Keratinocyte (primary cell): ENCODE data around the gene BANF2. TPM values are rescaled to one million over a fixed set of nuclear protein-coding genes. Genes with fewer than 3 reads are reported as not detected.

Experiments
- DNase-seq: peaks from one replicate; pipeline ENCODE4 v3.0.0-alpha.2; 2011; ENCODE audit warnings: low read depth, missing footprints, low spot score
- FAIRE-seq: peaks from 2 replicates; lab custom pipeline; 2011; peaks lifted over from hg19 to GRCh38; lab: Jason Lieb, UNC
- H2AFZ ChIP-seq: 2 replicates; pipeline ENCODE4 v1.6.0; 2012; ENCODE audit warnings: low read length, control low read depth, inconsistent platforms; ENCODE audit not compliant: control insufficient read depth
- H3K27ac ChIP-seq: 2 replicates; pipeline ENCODE4 v1.5.1; 2011; ENCODE audit warnings: low read length; ENCODE audit not compliant: control insufficient read depth, insufficient read depth
- H3K27me3 ChIP-seq: 3 replicates; pipeline ENCODE4 v1.6.0; 2011; ENCODE audit warnings: low read length; ENCODE audit not compliant: control insufficient read depth, insufficient read depth; ENCODE audit errors: extremely low read depth
- H3K36me3 ChIP-seq, 2 experiments: 2 replicates in 1 of 2; 3 replicates in 1 of 2; pipeline ENCODE4 v1.5.1; 2011; ENCODE audit warnings: low read length in 2 of 2, mild to moderate bottlenecking in 1 of 2; ENCODE audit not compliant: control insufficient read depth in 2 of 2, insufficient read depth in 2 of 2; ENCODE audit errors: extremely low read depth in 1 of 2
- H3K4me1 ChIP-seq: 3 replicates; pipeline ENCODE4 v1.5.1; 2011; ENCODE audit warnings: low read length; ENCODE audit not compliant: control insufficient read depth, insufficient read depth; ENCODE audit errors: extremely low read depth
- H3K4me2 ChIP-seq: 3 replicates; pipeline ENCODE4 v1.6.0; 2011; ENCODE audit warnings: low read depth, low read length; ENCODE audit not compliant: control insufficient read depth, insufficient read depth; ENCODE audit errors: extremely low read depth
- H3K4me3 ChIP-seq, 3 experiments: fragments of 200-600 bp in 1 of 3; sonication (generic) in 1 of 3; 2 replicates in 2 of 3; 3 replicates in 1 of 3; pipeline ENCODE4 v1.5.1; 2011 to 2016; ENCODE audit warnings: low read length in 3 of 3, mild to moderate bottlenecking in 3 of 3, control low read depth in 2 of 3, inconsistent platforms in 1 of 3, low read depth in 1 of 3, mixed read lengths in 1 of 3, mixed run types in 1 of 3, moderate library complexity in 1 of 3; ENCODE audit not compliant: control insufficient read depth in 2 of 3, insufficient read depth in 2 of 3; ENCODE audit errors: extremely low read depth in 1 of 3
- H3K79me2 ChIP-seq: 2 replicates; pipeline ENCODE4 v1.6.0; 2012; ENCODE audit warnings: low read length; ENCODE audit not compliant: control insufficient read depth, insufficient read depth
- H3K9ac ChIP-seq: 3 replicates; pipeline ENCODE4 v1.6.0; 2011; ENCODE audit warnings: low read length; ENCODE audit not compliant: control insufficient read depth, insufficient read depth; ENCODE audit errors: extremely low read depth
- H3K9me1 ChIP-seq: 3 replicates; pipeline ENCODE4 v1.6.0; 2011; ENCODE audit warnings: low read length; ENCODE audit not compliant: control insufficient read depth, insufficient read depth; ENCODE audit errors: extremely low read depth
- H3K9me3 ChIP-seq: 2 replicates; pipeline ENCODE4 v1.5.1; 2012; ENCODE audit warnings: low read depth, low read length; ENCODE audit not compliant: control insufficient read depth
- H4K20me1 ChIP-seq: 3 replicates; pipeline ENCODE4 v1.6.0; 2011; ENCODE audit warnings: low read length; ENCODE audit not compliant: control insufficient read depth, insufficient read depth; ENCODE audit errors: extremely low read depth
- EZH2 ChIP-seq: IDR thresholded peaks from one replicate; pipeline ENCODE4 v1.6.1; 2012; ENCODE audit warnings: inconsistent platforms, mild to moderate bottlenecking, low read length, moderate library complexity
- dilution Hi-C: fragments of 300-500 bp; cut with MboI; formaldehyde crosslinking; loops from one replicate; pipeline ENCODE4 v1.7.0; 2020; ENCODE audit warnings: low sequenced_read_pairs; ENCODE audit not compliant: extremely low pct_ligation_motif_present
- polyA plus RNA-seq, 5 experiments: library from polyadenylated mRNA; depleted of rRNA in 3 of 5; stranded (reverse) in 3 of 5; stranded (forward) in 1 of 5; unstranded in 1 of 5; fragments of >200 nt; gene quantifications; 1 replicate in 1 of 5; 2 replicates in 3 of 5; 3 replicates in 1 of 5; pipeline versions ENCODE4 v1.2.1 to v1.2.3, GENCODE V29; 2011 to 2012; ENCODE audit warnings: missing spikeins in 2 of 5, low read depth in 1 of 5, low replicate concordance in 1 of 5
- TF ChIP-seq, protein P1 (sequence below), 3 experiments: IDR thresholded peaks in 1 of 3; conservative IDR thresholded peaks in 1 of 3; optimal IDR thresholded peaks in 1 of 3; 2 replicates in 2 of 3; 3 replicates in 1 of 3; pipeline versions ENCODE3 to v1.5.1; 2011; ENCODE audit warnings: low read length in 3 of 3, mild to moderate bottlenecking in 3 of 3, moderate library complexity in 2 of 3, control low read depth in 1 of 3, inconsistent platforms in 1 of 3; ENCODE audit not compliant: insufficient read depth in 2 of 3; ENCODE audit errors: extremely low read depth in 1 of 3

Gene BANF2
- polyA plus RNA-seq, 1 donor (not counting 4 experiments of a cell fraction or from before 2014, with no cell fraction given), result not detected

- no peak for DNase-seq
- peaks cover 2% of the 10 kb centered on the region for H3K9me1 ChIP-seq
- TF ChIP-seq, protein P1, sequence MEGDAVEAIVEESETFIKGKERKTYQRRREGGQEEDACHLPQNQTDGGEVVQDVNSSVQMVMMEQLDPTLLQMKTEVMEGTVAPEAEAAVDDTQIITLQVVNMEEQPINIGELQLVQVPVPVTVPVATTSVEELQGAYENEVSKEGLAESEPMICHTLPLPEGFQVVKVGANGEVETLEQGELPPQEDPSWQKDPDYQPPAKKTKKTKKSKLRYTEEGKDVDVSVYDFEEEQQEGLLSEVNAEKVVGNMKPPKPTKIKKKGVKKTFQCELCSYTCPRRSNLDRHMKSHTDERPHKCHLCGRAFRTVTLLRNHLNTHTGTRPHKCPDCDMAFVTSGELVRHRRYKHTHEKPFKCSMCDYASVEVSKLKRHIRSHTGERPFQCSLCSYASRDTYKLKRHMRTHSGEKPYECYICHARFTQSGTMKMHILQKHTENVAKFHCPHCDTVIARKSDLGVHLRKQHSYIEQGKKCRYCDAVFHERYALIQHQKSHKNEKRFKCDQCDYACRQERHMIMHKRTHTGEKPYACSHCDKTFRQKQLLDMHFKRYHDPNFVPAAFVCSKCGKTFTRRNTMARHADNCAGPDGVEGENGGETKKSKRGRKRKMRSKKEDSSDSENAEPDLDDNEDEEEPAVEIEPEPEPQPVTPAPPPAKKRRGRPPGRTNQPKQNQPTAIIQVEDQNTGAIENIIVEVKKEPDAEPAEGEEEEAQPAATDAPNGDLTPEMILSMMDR (optimal IDR thresholded peaks at IDR 0.05 in 1 of 3, IDR thresholded peaks at IDR 0.05 in 1 of 3, conservative IDR thresholded peaks at IDR 0.05 in 1 of 3; ENCODE audit: extremely low read depth in 1 of 3, insufficient read depth in 2 of 3, low read length in 3 of 3), result no peak
- no peak for TF ChIP-seq EZH2
- H4K20me1 ChIP-seq, result no peaks in the 10 kb centered on the region
- no peak overlapping the region for H3K27ac ChIP-seq
- H3K79me2 ChIP-seq, result no peaks in the 10 kb centered on the region
- no peaks in the 10 kb centered on the region for H3K9me3 ChIP-seq
- H3K4me2 ChIP-seq, result no peak overlapping the region
- FAIRE-seq, result no peak
- no peak overlapping the region for H2AFZ ChIP-seq
- H3K27me3 ChIP-seq, result peaks cover 5% of the 10 kb centered on the region
- H3K9ac ChIP-seq, result no peak overlapping the region
- peaks cover 7% of the 10 kb centered on the region for H3K4me1 ChIP-seq
- H3K36me3 ChIP-seq, result no peaks in the 10 kb centered on the region
- dilution Hi-C loops, result no loop called here
- H3K4me3 ChIP-seq, result no peak overlapping the region
Observed at GRCh38 chr20:17750722-17751045, 50.9 kb downstream of the BANF2 start.

- dilution Hi-C loops, result no loop called here
- Histone ChIP-seq H3K36me3 (no peaks in the 10 kb centered on the region), H3K9ac (no peak overlapping the region), H3K9me1 (peaks cover 2% of the 10 kb centered on the region), H3K4me1 (peaks cover 7% of the 10 kb centered on the region), H2AFZ (no peak overlapping the region), H3K4me3 (no peak overlapping the region), H3K9me3 (no peaks in the 10 kb centered on the region), H4K20me1 (no peaks in the 10 kb centered on the region), H3K27me3 (peaks cover 5% of the 10 kb centered on the region), H3K27ac (no peak overlapping the region), H3K4me2 (no peak overlapping the region), H3K79me2 (no peaks in the 10 kb centered on the region)
- TF ChIP-seq, protein P1 (optimal IDR thresholded peaks at IDR 0.05 in 1 of 3, IDR thresholded peaks at IDR 0.05 in 1 of 3, conservative IDR thresholded peaks at IDR 0.05 in 1 of 3; ENCODE audit: extremely low read depth in 1 of 3, insufficient read depth in 2 of 3, low read length in 3 of 3), result no peak
- TF ChIP-seq EZH2, result no peak
- DNase-seq (no peak), FAIRE-seq (no peak)
Observed at GRCh38 chr20:17751640-17752039, 51.9 kb downstream of the BANF2 start.
